NCI-H748 (cell line): ENCODE measurements around the gene PTOV1.
"Not testable (repeated sequence)": the region's sequence is repeated elsewhere in the genome, so short reads cannot be mapped to it uniquely, and the experiment has no call there.

ENCODE experiments used
- DNase-seq: peaks from one replicate; lab custom pipeline; 2025; ENCODE audit not compliant: unreplicated experiment; lab: John Stamatoyannopoulos, UW

The PTOV1 gene

DNA sequence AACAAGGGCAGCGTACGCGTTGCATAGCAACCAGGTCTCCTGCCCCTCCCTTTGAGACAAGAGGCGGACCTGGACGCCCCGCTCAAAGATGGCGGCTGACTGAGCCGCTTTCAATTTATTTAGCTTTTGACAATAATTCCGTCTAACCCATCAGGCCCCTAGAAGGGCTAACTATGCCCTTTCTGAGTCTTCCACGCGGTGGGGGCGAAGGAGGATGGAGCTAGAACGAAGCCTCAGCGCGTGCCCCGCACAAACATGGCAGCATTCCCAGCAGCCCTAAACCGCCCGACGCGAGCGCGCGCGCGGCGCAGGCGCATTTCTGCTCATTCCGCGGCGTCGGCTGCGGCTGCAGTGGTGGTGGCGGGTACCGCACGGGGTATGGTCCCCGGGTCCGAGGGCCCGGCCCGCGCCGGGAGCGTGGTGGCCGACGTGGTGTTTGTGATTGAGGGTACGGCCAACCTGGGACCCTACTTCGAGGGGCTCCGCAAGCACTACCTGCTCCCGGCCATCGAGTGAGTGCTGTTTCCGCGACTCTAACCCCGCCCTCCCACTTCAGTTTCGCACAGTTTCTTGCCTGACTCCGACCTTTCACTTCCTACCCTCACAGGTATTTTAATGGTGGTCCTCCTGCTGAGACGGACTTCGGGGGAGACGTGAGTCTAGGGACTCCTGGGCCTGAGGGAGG is 32.9 kb upstream of the PTOV1 start, which contains the start of gene MED25:
Gene MED25, plus strand, starts transcription at position 326 of the 685 bp plus-strand sequence. Its CDS starts 53 bp downstream, at position 379.
- DNase-seq: peak; percentile 93

DNA sequence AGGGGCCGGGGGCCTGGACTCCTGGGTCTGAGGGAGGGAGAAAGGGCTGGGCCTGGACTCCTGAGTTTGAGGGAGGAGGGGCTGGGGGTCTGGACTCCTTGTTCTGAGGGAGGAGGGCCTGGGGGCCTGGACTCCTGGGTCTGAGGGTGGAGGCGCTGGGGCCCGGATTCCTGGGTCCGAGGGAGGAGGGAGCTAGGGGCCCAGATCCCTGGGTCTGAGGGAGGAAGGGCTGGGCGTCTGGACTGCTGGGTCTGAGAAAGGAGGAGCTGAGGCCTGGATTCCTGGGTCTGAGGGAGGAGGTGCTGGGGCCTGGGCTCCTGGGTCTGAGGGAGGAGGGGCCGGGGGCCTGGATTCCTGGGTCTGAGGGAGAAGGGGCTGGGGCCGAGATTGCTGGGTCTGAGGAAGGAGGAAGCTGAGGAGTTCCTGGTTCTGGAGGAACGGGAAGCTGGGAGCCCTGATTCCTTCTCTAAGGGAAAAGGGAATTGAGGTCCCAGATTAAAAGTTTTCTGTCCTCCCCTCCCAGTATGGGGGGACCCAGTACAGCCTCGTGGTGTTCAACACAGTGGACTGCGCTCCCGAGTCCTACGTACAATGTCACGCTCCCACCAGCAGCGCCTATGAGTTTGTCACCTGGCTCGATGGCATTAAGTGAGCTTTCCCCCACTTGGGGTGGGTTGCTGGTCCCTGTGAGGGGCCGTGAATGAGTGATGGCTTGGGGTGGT is 32.1 kb upstream of the PTOV1 start:
- no peak for DNase-seq

DNA sequence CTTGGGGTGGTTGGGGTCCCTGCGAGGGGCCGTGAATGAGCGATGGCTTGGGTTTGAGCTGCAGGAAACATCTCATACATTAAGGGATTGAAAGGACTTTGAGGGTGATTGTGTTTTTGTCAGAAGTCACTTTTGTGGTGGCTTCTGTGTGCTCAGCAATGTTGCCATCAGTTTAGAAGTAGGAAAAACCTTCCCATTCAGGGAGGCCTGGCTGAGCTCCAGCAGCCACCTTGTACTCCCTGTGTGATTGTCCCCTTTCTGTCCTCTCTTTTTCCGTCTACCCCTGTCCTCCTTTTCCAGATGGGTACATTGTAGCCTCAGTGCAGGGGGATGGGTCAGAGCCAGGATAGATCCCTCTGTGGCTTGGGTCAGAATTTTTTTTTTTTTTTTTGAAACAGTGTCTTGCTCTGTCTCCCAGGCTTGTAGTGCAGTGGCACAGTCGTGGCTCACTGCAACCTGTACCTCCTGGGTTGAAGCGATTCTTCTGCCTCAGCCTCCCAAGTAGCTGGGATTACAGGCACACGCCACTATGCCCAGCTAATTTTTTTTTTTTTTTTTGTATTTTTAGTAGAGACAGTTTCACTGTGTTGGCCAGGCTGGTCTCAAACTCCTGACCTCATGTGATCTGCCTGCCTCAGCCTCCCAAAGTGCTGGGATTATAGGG is 31.4 kb upstream of the PTOV1 start:
- DNase-seq: not testable (repeated sequence)

DNA sequence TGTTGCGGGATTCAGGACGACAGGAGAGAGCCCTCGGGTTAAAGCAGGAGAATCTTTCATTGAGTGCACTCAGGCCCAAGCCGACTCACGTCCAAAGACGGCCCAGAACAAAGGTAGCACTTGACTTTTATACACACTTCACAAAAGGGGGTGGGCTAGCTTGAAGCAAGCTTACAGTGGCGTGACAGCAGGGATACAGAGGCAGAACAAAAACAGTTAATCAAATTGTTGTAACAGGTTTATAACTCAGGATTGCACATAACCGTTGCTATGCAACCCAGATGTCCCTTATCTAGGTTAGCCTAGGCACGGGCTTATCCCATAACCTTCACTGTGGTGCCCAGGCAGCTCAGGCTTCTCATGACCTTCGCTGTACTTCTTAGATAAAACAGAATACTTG is 30.8 kb upstream of the PTOV1 start:
- no peak for DNase-seq

DNA sequence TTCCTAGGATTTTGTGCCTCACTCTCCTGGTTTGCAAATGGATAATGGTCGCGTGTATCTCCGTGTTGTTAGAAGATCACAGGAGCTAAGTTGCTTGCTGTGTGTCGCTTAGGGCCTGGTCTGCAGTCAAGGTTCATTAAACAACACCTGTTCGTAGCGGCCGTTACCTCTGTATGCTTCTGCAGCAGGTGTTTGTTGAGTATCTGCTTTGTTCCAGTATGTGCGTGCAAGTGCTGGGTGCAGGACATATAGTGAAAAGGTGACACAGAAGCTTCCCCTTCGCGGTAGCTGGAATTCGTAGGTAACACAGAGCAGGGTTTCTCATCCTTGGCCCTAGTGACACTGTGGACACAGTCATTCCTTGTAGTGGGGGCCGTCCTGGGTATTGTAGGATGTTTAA is 27.5 kb upstream of the PTOV1 start:
- peak; percentile 56 for DNase-seq

DNA sequence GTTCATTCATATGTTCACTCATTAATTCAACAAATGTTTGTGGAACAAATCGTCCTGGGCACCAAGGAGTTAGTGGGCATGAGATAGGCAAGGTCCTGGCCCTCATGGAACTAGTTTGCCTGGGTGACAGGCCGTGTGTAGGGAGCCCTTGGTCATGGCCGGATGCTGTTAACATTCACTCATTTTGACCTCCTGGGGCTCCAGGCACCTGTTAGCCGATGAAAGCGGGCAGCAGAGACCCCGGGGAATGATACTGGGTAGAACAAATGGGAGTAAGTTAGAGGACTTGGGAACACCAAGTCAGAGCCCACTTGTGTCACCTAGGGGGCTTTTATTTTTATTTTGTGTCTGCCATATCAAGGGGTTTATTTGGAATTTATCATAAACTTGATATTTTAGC is 26.3 kb upstream of the PTOV1 start:
- DNase-seq: no peak

DNA sequence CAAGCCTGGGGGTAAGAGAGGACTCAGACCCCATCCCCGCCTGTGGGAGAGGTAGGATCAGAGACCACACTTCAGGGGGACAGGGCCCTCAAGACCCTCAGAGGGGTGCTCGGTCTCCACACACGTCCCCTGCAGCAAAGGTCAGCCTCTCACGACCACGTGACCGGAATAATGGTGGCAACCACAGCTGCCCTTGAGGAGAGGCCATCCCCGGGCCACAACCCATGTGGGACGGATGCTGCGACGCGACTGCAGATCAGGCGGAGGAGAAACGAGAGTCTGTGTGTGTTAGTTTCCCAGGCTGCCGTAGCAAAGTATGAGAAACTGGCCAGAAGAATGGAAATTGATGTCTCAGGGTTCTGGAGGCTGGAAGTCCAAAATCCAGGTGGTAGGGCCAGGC is 23.9 kb upstream of the PTOV1 start:
- DNase-seq: no peak

DNA sequence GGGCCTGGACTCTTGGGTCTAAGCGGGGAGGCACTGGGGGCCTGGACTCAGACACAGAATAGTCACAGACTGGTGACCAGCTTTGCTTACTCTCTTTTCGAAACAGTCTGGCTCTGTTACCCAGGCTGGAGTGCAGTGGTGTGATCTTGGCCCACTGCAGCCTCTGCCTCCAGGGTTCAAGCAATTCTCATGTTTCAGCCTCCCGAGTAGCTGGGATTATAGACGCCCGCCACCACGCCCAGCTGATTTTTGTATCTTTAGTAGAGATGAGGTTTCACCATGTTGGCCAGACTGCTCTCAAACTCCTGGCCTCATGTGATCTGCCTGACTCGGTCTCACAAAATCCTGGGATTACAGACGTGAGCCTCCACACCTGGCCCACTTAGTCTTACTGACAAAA is 21.8 kb upstream of the PTOV1 start:
- no peak for DNase-seq

DNA sequence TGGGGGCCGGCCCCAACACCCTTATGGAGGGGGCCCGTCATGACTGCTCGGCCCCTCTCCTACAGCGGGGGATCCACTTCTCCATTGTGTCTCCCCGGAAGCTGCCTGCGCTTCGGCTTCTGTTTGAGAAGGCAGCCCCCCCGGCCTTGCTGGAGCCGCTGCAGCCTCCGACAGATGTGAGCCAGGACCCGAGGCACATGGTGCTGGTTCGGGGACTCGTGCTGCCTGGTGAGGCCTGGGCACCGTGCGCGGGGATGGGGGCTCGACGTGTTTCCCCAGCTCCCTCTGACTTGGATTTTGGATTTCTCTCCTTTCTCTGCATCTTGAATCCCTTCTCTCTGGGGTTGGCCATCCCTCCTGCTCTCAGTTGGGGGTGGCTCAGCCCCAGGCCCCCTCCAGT is 21.2 kb upstream of the PTOV1 start:
- no peak for DNase-seq

DNA sequence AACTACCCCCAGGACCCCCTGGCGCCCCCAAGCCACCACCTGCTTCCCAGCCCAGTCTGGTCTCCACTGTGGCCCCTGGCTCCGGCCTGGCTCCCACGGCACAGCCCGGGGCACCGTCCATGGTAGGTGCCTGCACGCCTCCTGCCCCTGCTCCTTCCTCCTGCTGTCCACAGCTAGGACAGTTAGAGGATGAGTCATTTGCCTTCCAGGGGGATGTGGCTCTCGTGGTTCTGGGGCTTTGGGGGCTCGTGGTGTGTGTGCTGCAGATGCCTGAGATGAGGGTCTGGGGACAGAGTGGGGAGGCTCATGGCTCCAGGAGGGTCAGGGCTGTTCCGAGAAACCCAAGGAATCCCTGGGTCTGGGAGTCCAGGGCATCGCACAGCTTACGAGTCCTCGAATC is 20.2 kb upstream of the PTOV1 start:
- DNase-seq: no peak

DNA sequence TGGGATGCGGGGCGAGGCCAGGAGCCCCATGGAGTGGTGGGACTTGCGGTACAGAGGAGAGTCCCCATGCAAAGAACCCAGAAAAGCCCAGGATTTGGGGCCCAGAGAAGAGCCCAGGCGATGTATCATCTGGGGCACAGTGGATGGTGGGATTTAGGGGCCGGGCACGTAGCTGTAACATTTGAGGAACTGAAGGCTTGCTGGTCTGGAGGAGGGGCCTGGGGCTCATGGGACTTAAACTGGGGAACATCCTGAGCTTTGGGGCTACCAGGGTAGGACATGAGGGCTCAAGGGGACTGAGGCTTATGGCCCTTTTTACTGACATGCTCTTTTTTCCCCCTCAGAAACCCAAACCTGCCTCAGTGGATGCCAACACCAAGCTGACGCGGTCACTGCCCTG is 19.4 kb upstream of the PTOV1 start:
- DNase-seq: no peak

DNA sequence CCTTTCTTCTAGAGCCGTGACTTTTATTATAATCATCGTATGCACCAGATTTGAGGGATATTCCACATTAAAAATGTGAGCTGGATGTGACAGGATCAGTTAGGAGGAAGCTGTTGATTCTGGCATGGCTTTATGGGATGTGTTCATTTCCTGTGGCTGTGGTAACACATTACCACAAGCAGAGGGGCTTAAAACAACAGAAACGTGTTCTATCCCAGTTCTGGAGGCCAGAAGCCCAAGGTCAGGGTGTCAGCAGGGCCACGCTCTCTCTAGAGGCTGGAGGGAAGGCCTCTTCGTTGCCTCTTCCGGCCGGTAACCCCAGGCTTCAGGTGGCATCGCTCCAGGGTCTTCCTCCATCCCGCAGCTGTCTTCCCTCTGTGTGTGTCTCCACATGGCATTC is 18.4 kb upstream of the PTOV1 start:
- DNase-seq: no peak

DNA sequence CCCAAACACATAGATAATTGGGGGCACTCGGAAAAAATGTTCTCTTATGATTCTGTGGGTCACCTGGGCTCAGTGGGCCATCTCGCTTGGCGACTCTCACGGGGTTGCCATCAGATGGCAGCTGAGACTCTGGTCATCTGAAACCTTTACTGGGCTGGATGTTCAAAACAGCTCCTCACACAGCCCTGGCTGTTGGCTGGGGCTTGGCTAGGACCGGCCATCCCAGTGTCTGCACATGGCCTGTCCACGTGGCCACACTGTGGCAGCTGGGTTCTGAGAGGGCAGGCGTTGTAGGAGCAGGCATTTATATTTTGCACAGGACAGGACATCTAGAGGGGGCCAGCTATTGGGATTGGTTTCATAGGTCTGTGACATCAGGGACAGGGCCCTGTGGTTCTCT is 17.4 kb upstream of the PTOV1 start:
- DNase-seq: no peak

DNA sequence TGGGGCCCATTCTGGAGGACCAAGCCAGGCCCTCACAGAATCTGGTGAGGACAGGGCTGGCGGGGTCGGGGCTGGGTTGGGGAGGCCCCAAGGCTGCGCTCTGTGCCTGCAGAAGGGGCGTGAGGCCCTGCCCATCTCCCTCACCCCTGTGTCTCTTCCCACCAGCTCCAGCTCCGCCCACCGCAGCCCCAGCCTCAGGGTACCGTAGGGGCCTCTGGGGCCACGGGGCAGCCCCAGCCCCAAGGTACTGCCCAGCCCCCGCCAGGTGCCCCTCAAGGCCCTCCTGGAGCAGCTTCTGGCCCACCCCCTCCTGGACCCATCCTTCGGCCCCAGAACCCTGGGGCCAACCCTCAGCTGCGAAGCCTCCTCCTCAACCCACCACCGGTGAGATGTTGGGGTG is 15.4 kb upstream of the PTOV1 start:
- DNase-seq: no peak

DNA sequence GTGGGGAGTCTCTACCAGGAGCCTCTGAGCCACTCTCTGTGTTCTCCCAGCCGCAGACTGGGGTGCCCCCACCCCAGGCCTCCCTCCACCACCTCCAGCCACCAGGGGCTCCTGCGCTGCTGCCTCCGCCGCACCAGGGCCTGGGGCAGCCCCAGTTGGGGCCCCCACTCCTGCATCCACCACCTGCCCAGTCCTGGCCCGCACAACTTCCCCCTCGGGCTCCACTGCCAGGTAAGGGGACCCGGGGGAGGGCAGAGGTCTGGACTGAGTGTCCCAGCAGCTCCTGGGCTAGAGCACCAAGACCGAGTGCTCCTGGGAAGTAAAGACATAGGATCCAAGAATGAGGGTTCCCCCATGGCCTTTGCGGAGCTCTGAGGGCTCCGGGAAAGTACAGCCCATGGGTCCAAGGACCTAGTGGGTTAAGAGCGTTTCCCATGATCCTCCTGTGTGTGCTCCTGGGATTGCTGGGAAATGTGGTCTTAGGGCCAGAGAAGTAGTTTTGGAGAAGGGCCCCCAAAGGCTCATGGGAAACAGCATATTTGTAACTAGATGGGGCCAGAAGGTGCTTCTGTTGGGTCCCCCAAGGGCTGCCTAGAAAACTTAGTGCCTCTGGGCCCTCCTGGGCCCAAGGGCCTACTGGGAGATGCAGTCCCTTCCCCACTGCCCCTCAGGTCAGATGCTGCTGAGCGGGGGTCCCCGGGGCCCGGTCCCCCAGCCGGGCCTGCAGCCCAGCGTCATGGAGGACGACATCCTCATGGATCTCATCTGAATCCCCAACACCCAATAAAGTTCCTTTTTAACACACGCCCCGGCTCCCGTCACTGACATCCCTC is 14.6 kb upstream of the PTOV1 start:
- DNase-seq: no peak

DNA sequence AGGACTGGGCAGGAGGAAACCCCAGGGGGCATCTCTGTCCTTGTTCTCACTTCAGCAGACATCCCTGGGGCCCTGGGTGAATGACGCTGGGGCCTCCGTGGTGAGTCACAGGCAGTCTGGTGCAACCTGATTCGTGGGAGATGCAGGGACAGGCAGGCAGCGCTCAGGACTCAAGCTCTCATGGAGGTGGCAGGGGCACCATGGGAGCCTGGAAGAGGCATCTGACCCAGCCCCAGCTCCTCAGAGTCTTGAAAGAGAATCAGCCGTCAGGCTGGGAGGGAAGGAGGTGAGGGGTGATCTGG is 14.0 kb upstream of the PTOV1 start:
- DNase-seq: no peak

DNA sequence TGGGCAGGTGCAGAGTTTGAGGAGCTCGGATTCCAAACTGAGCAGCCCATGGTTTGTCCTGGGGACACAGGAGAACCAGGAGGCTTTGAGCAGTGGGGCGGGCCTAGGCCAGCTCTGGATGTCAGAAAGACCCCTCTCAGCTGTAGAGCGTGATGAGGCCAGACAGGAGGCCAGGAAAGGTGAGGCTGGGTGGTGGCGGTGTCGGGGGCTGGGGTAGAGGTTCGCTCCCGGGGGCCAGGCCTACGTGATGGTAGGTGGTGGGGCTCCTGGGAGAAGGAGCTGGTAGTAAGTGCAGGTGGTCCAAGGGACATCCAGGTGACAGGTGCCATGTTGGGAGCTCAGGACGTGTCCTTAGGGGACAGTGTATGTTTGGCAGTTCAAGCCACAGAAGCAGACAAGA is 13.5 kb upstream of the PTOV1 start:
- DNase-seq: no peak

DNA sequence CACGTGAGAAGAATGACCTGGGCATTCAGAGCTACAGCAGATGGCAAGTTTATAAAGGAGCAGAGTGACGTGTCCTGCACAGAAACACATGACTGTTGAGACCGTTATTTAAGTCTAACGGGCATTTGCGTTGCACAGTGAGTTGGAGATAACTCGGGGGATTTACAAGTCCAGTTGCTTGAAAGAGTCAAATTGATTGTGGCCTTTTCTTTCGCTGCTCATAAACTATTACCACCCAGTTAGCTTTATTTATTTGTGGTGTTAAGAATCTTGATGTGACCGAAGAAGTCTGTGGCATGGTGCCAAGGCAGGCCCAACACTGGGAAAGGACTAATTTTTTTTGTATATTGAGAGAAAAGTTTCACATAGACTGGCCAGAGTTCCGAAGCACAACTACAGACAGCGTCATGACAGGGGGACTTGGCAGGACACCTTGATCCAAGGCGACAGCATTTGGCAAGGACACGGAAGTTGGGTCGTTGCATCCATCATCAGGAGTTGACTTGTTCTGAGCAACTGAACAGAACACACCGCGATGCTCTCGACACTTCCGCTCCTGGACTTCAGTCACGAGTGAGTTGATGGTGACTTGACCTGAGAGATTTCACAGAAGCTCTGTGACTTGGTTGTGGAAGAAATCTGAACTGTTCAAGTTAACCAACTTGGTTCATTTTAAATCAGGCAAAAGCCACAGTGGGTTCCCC is 11.9 kb upstream of the PTOV1 start:
- DNase-seq: no peak

DNA sequence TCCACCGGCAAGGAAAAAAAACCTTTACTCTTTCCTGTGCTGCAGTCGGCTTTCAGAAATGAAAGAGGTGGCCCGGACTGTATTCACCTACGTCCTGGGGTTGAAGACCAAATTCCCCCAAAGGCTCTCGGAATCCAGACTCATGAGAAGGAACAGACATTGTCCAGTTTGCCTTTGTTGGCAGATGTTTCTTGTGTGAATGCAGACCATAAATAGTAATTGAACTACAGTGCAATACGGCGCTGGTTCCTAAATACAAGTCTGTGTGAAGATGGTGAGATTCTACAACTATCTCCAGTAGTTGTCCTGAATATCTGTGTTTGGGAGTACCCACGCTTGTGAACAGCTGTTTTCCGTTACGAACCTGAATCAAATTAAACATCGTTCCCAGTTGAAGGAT is 11.2 kb upstream of the PTOV1 start:
- no peak for DNase-seq

DNA sequence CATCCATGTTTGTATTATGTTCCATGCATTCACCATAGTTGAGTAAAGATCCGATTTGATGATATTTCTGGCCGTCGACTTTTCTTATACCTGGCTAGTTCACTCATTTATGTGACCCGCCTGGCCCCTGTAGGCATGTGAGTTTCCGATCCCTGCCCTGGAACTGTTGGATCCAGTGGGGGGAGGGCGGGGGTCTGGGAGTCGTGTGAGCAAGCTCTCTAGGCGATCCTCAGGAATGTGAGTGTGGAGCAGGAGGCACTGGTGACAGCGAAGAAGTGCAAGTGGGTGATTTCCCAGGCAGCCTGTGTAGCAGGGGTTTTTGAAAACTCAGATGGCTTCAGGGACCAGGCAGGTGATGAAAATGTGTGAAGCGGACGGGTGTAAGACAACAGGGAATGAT is 10.6 kb upstream of the PTOV1 start:
- DNase-seq: no peak

DNA sequence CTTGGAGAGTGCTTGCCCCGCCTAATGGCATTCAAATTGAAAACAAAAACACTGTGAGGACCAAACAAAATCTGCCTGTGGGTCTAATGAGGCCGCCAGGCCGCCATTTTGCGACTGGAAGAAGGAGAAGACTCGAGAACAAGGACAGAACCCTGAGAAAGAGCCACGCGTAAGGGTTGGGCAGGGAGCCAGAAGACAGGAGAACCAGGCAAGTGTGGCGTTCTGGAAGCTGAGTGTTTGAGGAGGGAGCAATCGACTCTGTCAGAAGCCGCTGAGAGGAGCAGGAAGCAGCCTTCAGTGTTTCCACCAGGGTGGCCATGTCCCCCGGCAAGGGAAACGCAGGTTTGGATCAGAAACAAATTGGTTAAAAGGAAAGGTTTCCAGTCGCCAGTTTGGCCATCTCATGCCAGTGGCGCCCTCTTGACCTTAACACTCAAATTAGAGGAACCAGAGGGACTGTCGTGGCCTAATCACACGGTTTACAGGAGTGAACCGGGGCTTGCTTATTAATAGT is 10.2 kb upstream of the PTOV1 start:
- no peak for DNase-seq
